Measurements from ENCODE around the gene IRX2.

The IRX2 gene

DNA sequence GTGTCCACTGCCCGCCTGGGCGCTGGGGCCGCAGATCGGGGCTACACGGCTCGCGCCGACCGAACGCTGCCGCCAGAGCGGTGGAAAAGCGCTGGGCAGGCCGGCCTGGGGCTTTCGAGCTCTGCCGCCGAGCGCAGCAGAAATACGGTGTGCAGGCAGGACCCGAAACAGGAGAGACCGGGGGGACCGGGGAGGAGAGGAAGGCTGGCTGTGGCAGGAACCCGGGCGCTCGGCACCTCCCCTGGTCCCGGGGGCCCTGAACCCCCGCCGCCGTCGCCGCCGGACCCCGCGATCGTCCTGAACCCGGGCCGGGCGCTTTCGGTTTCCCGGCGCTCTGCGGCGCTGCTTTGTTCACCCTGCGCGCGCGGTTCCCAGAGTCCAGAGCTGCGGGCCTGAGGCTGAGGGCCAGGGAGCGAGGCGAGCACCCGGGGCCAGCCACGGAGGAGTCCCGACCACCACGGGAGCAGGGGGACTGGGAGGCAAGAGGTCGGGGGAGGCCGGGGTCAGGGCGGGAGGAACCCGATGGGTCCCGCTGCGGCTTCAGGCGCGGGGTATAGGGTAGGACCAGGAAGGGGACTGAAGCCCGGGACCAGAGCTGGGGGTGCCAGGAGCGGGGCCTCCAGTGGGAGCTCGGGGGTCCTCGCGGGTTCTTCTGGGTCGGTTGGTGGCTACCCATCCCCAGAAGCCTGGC is 12.0 kb downstream of the IRX2 start:
- Histone ChIP-seq H2AFZ (ENCODE audit: low read length) (no peak overlapping the region; the same call in 1 of the 2 replicates), H3K4me3 (ENCODE audit: low read length) (no peak overlapping the region; the same call in 1 of the 2 replicates), H3K9me2 (replicated peaks; ENCODE audit: insufficient read depth, low read length) (no peaks in the 10 kb centered on the region), H3K27ac (ENCODE audit: low read length) (no peak overlapping the region), H3K27me3 (replicated peaks; ENCODE audit: insufficient read depth, low read length) (no peaks in the 10 kb centered on the region), H3K4me2 (ENCODE audit: low read depth, low read length) (no peak overlapping the region; the same call in 1 of the 2 replicates), H3K9me3 (replicated peaks; ENCODE audit: insufficient read depth, low read length) (no peaks in the 10 kb centered on the region), H4K20me1 (ENCODE audit: insufficient read depth, low read length) (no peaks in the 10 kb centered on the region), H3F3A (ENCODE audit: insufficient read depth, low read length) (no peaks in the 10 kb centered on the region), H3K9ac (ENCODE audit: low read length) (no peak overlapping the region), H3K36me3 (replicated peaks; ENCODE audit: insufficient read depth, low read length) (no peaks in the 10 kb centered on the region), H3K4me1 (ENCODE audit: low read length) (no peaks in the 10 kb centered on the region), H3K79me2 (ENCODE audit: low read length) (no peaks in the 10 kb centered on the region)
- TF ChIP-seq, protein P1, sequence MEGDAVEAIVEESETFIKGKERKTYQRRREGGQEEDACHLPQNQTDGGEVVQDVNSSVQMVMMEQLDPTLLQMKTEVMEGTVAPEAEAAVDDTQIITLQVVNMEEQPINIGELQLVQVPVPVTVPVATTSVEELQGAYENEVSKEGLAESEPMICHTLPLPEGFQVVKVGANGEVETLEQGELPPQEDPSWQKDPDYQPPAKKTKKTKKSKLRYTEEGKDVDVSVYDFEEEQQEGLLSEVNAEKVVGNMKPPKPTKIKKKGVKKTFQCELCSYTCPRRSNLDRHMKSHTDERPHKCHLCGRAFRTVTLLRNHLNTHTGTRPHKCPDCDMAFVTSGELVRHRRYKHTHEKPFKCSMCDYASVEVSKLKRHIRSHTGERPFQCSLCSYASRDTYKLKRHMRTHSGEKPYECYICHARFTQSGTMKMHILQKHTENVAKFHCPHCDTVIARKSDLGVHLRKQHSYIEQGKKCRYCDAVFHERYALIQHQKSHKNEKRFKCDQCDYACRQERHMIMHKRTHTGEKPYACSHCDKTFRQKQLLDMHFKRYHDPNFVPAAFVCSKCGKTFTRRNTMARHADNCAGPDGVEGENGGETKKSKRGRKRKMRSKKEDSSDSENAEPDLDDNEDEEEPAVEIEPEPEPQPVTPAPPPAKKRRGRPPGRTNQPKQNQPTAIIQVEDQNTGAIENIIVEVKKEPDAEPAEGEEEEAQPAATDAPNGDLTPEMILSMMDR (IDR thresholded peaks at IDR 0.05; ENCODE audit: low read length) = no peak
- TF ChIP-seq EZH2 (optimal IDR thresholded peaks at IDR 0.05; ENCODE audit: low read depth, low read length) (no peak), EZH2phosphoT487 (IDR thresholded peaks at IDR 0.05; ENCODE audit: low read length) (no peak)
- DNase-seq = no peak

- Histone ChIP-seq H3K27me3 (replicated peaks; ENCODE audit: insufficient read depth, low read length) (no peaks in the 10 kb centered on the region), H3K4me1 (ENCODE audit: low read length) (no peaks in the 10 kb centered on the region), H3K4me2 (ENCODE audit: low read depth, low read length) (no peak overlapping the region), H3K9ac (ENCODE audit: low read length) (no peak overlapping the region), H3K79me2 (ENCODE audit: low read length) (no peaks in the 10 kb centered on the region), H3K4me3 (ENCODE audit: low read length) (no peak overlapping the region; the same call in 1 of the 2 replicates), H2AFZ (ENCODE audit: low read length) (no peak overlapping the region), H3K9me3 (replicated peaks; ENCODE audit: insufficient read depth, low read length) (no peaks in the 10 kb centered on the region), H3F3A (ENCODE audit: insufficient read depth, low read length) (no peaks in the 10 kb centered on the region), H3K36me3 (replicated peaks; ENCODE audit: insufficient read depth, low read length) (no peaks in the 10 kb centered on the region), H4K20me1 (ENCODE audit: insufficient read depth, low read length) (no peaks in the 10 kb centered on the region), H3K27ac (ENCODE audit: low read length) (no peak overlapping the region), H3K9me2 (replicated peaks; ENCODE audit: insufficient read depth, low read length) (no peaks in the 10 kb centered on the region)
- no peak for DNase-seq
- TF ChIP-seq, protein P1 (IDR thresholded peaks at IDR 0.05; ENCODE audit: low read length) = no peak
- TF ChIP-seq EZH2 (optimal IDR thresholded peaks at IDR 0.05; ENCODE audit: low read depth, low read length) (no peak), EZH2phosphoT487 (IDR thresholded peaks at IDR 0.05; ENCODE audit: low read length) (no peak)
Measured at GRCh38 chr5:2738700-2739359, 12.6 kb downstream of the IRX2 start.

GRCh38 chr5:2738156-2738699 is 13.2 kb downstream of the IRX2 start:
- no peaks in the 10 kb centered on the region for H3K4me1 ChIP-seq (ENCODE audit: low read length)
- no peak overlapping the region for H3K4me2 ChIP-seq (ENCODE audit: low read depth, low read length)
- no peak overlapping the region for H3K9ac ChIP-seq (ENCODE audit: low read length)
- no peak for TF ChIP-seq EZH2 (optimal IDR thresholded peaks at IDR 0.05; ENCODE audit: low read depth, low read length)
- TF ChIP-seq, protein P1 (IDR thresholded peaks at IDR 0.05; ENCODE audit: low read length) = no peak
- TF ChIP-seq EZH2phosphoT487 (IDR thresholded peaks at IDR 0.05; ENCODE audit: low read length) = no peak
- H3K9me2 ChIP-seq (replicated peaks; ENCODE audit: insufficient read depth, low read length) = no peaks in the 10 kb centered on the region
- H3K9me3 ChIP-seq (replicated peaks; ENCODE audit: insufficient read depth, low read length) = no peaks in the 10 kb centered on the region
- H3K4me3 ChIP-seq (ENCODE audit: low read length) = no peak overlapping the region
- H3K27me3 ChIP-seq (replicated peaks; ENCODE audit: insufficient read depth, low read length) = no peaks in the 10 kb centered on the region
- H4K20me1 ChIP-seq (ENCODE audit: insufficient read depth, low read length) = no peaks in the 10 kb centered on the region
- no peaks in the 10 kb centered on the region for H3K36me3 ChIP-seq (replicated peaks; ENCODE audit: insufficient read depth, low read length)
- DNase-seq = no peak
- no peak overlapping the region for H3K27ac ChIP-seq (ENCODE audit: low read length)
- H3F3A ChIP-seq (ENCODE audit: insufficient read depth, low read length) = no peaks in the 10 kb centered on the region
- H2AFZ ChIP-seq (ENCODE audit: low read length) = no peak overlapping the region
- H3K79me2 ChIP-seq (ENCODE audit: low read length) = no peaks in the 10 kb centered on the region
